ENCODE data around the gene KCNN3.

The KCNN3 gene

GRCh38 chr1:154863315-154864174, 6.5 kb downstream of the KCNN3 start:
- in situ Hi-C loops (cut with MboI; ENCODE audit: low sequenced_read_pairs) = no loop called here

GRCh38 chr1:154862907-154863306, 7.2 kb downstream of the KCNN3 start:
- in situ Hi-C loops (cut with MboI; ENCODE audit: low sequenced_read_pairs) = no loop called here

GRCh38 chr1:154861607-154862094, 8.4 kb downstream of the KCNN3 start:
- in situ Hi-C loops (cut with MboI; ENCODE audit: low sequenced_read_pairs) = no loop called here

GRCh38 chr1:154860156-154860870, 9.8 kb downstream of the KCNN3 start:
- in situ Hi-C loops (cut with MboI; ENCODE audit: low sequenced_read_pairs) = no loop called here

- in situ Hi-C loops (cut with MboI; ENCODE audit: low sequenced_read_pairs) = no loop called here
These were observed 10.3 kb downstream of the KCNN3 start for GRCh38 chr1:154859786-154860155.

GRCh38 chr1:154859151-154859785, 10.8 kb downstream of the KCNN3 start:
- in situ Hi-C loops (cut with MboI; ENCODE audit: low sequenced_read_pairs) = no loop called here

GRCh38 chr1:154857441-154858215, 12.5 kb downstream of the KCNN3 start:
- in situ Hi-C loops (cut with MboI; ENCODE audit: low sequenced_read_pairs) = no loop called here

GRCh38 chr1:154857022-154857421, 13.1 kb downstream of the KCNN3 start:
- in situ Hi-C loops (cut with MboI; ENCODE audit: low sequenced_read_pairs) = no loop called here

- in situ Hi-C loops (cut with MboI; ENCODE audit: low sequenced_read_pairs) = no loop called here
These were observed 13.5 kb downstream of the KCNN3 start for GRCh38 chr1:154856544-154856943.

GRCh38 chr1:154856049-154856448, 14.0 kb downstream of the KCNN3 start:
- in situ Hi-C loops (cut with MboI; ENCODE audit: low sequenced_read_pairs) = no loop called here

- in situ Hi-C loops (cut with MboI; ENCODE audit: low sequenced_read_pairs) = no loop called here
These were observed 14.8 kb downstream of the KCNN3 start for GRCh38 chr1:154855186-154855851.

- in situ Hi-C loops (cut with MboI; ENCODE audit: low sequenced_read_pairs) = no loop called here
These were observed 17.2 kb downstream of the KCNN3 start for GRCh38 chr1:154852845-154853244.

- in situ Hi-C loops (cut with MboI; ENCODE audit: low sequenced_read_pairs) = no loop called here
These were observed 18.5 kb downstream of the KCNN3 start for GRCh38 chr1:154851392-154852177.

- in situ Hi-C loops (cut with MboI; ENCODE audit: low sequenced_read_pairs) = no loop called here
These were observed 20.4 kb downstream of the KCNN3 start for GRCh38 chr1:154849645-154850131.

GRCh38 chr1:154848983-154849382, 21.1 kb downstream of the KCNN3 start:
- in situ Hi-C loops (cut with MboI; ENCODE audit: low sequenced_read_pairs) = no loop called here

GRCh38 chr1:154847891-154848290, 22.2 kb downstream of the KCNN3 start:
- in situ Hi-C loops (cut with MboI; ENCODE audit: low sequenced_read_pairs) = no loop called here

GRCh38 chr1:154846565-154847442, 23.3 kb downstream of the KCNN3 start:
- in situ Hi-C loops (cut with MboI; ENCODE audit: low sequenced_read_pairs) = no loop called here

- in situ Hi-C loops (cut with MboI; ENCODE audit: low sequenced_read_pairs) = no loop called here
These were observed 24.2 kb downstream of the KCNN3 start for GRCh38 chr1:154845879-154846278.
